BE2C (cell line): ENCODE data around the gene SLC22A23.

Source experiments
- DNase-seq: peaks from one replicate; pipeline ENCODE4 v3.0.0-alpha.2; 2020
- H3K27me3 ChIP-seq: fragments of 250-450 bp; sonication (Bioruptor Pico); 2 replicates; pipeline ENCODE4 v1.5.1; 2020; ENCODE audit warnings: mild to moderate bottlenecking
- H3K36me3 ChIP-seq: fragments of 250-450 bp; sonication (Bioruptor Pico); 2 replicates; pipeline ENCODE4 v1.5.1; 2020; ENCODE audit warnings: mild to moderate bottlenecking
- H3K4me1 ChIP-seq: fragments of 250-450 bp; sonication (Bioruptor Pico); 2 replicates; pipeline ENCODE4 v1.5.1; 2020
- H3K4me3 ChIP-seq: 2 replicates; pipeline ENCODE4 v1.5.1; 2011; ENCODE audit warnings: low read depth, low read length
- H3K9me3 ChIP-seq: fragments of 250-450 bp; sonication (Bioruptor Pico); 2 replicates; pipeline ENCODE4 v1.5.1; 2020
- CTCF ChIP-seq: IDR thresholded peaks from 2 replicates; pipeline ENCODE4 v1.5.1; 2012; ENCODE audit warnings: mild to moderate bottlenecking, low read depth, low read length

Gene SLC22A23

DNA sequence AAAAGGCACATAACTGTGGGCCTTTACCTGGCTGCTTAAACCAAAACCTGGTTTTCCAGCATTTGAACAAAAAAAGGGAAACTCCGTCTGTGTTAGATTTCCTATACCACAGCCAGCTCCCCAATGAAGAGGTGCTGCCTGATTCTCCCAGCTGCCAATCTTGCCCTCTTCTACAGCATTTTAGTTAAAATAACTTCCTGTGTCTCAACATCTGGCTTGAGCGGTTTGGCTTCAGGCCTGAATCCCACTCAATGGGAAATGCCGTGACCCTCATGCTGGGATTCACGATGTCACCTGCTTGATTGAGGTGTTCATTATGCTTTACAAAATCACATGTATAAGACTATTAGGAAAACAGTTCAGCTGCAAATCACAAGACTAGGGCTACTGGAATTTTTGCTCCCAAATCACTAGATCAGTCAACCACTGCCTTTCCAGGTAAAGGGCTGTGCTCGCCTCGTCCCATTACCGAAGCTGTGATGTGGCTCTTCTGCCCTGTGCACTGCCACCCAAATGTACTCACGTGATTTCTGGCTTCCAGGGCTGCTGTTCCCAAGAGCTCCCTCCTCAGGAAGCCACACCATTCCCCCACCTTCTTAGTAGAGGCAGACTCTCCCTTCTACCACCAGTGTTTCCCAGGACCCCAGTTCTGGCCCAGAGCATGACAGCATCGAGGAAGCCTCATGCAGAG, 103.5 kb downstream of the SLC22A23 start:
- H3K4me1 ChIP-seq: no peaks in the 10 kb centered on the region
- no peaks in the 10 kb centered on the region for H3K27me3 ChIP-seq
- no peaks in the 10 kb centered on the region for H3K36me3 ChIP-seq
- TF ChIP-seq CTCF: no peak
- no peak overlapping the region for H3K4me3 ChIP-seq
- DNase-seq: no peak
- H3K9me3 ChIP-seq: no peaks in the 10 kb centered on the region

DNA sequence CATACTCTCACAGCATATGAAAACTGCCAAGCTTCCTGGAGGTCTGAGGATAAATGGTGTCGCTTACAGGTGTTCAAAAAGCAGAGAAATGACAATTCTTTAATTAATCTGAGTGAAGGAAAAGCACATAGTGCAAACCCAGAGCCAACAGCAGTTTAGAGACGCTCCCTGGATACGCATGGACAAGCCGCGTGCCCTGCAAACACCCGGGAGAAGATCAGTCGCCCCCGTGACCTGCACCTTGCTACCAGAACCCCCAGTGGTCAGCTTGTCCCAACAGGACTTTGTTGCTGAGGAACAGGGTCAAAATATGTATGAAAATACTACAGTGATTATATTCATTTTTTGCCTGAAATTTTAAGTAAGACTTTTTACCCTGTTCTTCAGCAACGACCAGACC, 104.2 kb downstream of the SLC22A23 start:
- no peaks in the 10 kb centered on the region for H3K4me1 ChIP-seq

GRCh38 chr6:3351829-3352524, 104.9 kb downstream of the SLC22A23 start:
- Histone ChIP-seq H3K9me3 (no peaks in the 10 kb centered on the region), H3K27me3 (no peaks in the 10 kb centered on the region), H3K36me3 (no peaks in the 10 kb centered on the region), H3K4me3 (no peak overlapping the region), H3K4me1 (no peaks in the 10 kb centered on the region)
- no peak for DNase-seq
- TF ChIP-seq CTCF: no peak

More for the DNA sequence above, 104.2 kb downstream of the SLC22A23 start:
- Histone ChIP-seq H3K9me3 (no peaks in the 10 kb centered on the region), H3K4me3 (no peak overlapping the region), H3K27me3 (no peaks in the 10 kb centered on the region), H3K36me3 (no peaks in the 10 kb centered on the region)
- TF ChIP-seq CTCF: no peak
- DNase-seq: no peak

GRCh38 chr6:3351105-3351676, 105.7 kb downstream of the SLC22A23 start:
- H3K36me3 ChIP-seq: no peaks in the 10 kb centered on the region
- no peak for DNase-seq
- no peak overlapping the region for H3K4me3 ChIP-seq
- H3K9me3 ChIP-seq: no peaks in the 10 kb centered on the region
- TF ChIP-seq CTCF: no peak
- H3K27me3 ChIP-seq: no peaks in the 10 kb centered on the region
- no peaks in the 10 kb centered on the region for H3K4me1 ChIP-seq

DNA sequence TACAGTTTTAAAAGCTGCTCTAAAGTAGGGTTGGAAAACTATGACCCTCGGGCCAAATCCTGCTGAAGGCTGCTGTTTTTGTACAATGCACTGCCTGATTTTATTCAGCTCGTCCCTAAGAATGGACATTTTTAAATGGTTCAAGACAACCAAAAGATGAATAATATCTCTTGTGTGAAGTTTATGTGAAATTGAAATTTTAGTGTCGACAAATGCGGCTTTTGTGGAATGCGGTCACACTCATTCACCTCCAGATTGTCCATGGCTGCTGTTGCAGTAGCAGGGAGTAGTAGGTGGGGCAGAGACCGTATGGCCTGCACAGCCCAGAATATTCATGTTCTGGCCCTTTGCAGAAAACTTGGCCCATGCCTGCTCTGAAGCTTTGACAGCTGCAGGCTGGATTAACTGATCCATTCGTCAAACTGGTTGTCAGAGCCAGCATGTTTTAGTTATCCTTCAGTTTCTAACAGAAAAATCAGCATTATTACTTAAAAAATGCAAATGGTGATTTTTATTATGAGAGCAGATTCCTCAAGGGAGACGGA, 106.5 kb downstream of the SLC22A23 start:
- no peak for DNase-seq
- Histone ChIP-seq H3K4me3 (no peak overlapping the region), H3K9me3 (no peaks in the 10 kb centered on the region), H3K36me3 (no peaks in the 10 kb centered on the region), H3K4me1 (no peaks in the 10 kb centered on the region), H3K27me3 (no peaks in the 10 kb centered on the region)
- TF ChIP-seq CTCF: no peak
